IPS DF 19.7 (cell line): Measurements from ENCODE around the gene FAM236B.
"Not testable (repeated sequence)": the region's sequence is repeated elsewhere in the genome, so short reads cannot be mapped to it uniquely, and the experiment has no call there.

Experiments
- DNase-seq: peaks from one replicate; pipeline ENCODE4 v3.0.0-alpha.2; 2013; ENCODE audit warnings: low read depth, low spot score

The FAM236B gene

GRCh38 chrX:72782560-72782959 lies at the start of gene FAM236B:
FAM236B (minus strand) TSS chrX:72782660; CDS start chrX:72782560, 100 bp downstream.
- DNase-seq = not testable (repeated sequence)

GRCh38 chrX:72830701-72831100 lies 48.2 kb upstream of the FAM236B start:
- not testable (repeated sequence) for DNase-seq

GRCh38 chrX:72808110-72808509 lies 25.6 kb upstream of the FAM236B start, which contains the start of gene FAM236D:
FAM236D (minus strand) TSS chrX:72808210; CDS start chrX:72808110, 100 bp downstream.
- not testable (repeated sequence) for DNase-seq

GRCh38 chrX:72790390-72790789 lies 7.9 kb upstream of the FAM236B start:
- DNase-seq = not testable (repeated sequence)

- not testable (repeated sequence) for DNase-seq
These were observed 5.7 kb upstream of the FAM236B start for GRCh38 chrX:72788142-72788541.

- DNase-seq = not testable (repeated sequence)
These were observed 1.5 kb upstream of the FAM236B start for GRCh38 chrX:72783964-72784363.

- not testable (repeated sequence) for DNase-seq
These were observed 991 bp upstream of the FAM236B start for GRCh38 chrX:72783365-72783936.

GRCh38 chrX:72778146-72778545 lies 4.3 kb downstream of the FAM236B start:
- not testable (repeated sequence) for DNase-seq

- DNase-seq = not testable (repeated sequence)
These were observed 5.0 kb downstream of the FAM236B start for GRCh38 chrX:72777467-72777790.

GRCh38 chrX:72776653-72777466 lies 5.6 kb downstream of the FAM236B start, which contains the start of gene DMRTC1B:
DMRTC1B (plus strand) TSS chrX:72776890; CDS start chrX:72845136, 68,246 bp downstream.
- not testable (repeated sequence) for DNase-seq

- DNase-seq = not testable (repeated sequence)
These were observed 22.0 kb downstream of the FAM236B start for GRCh38 chrX:72760454-72760853.

- not testable (repeated sequence) for DNase-seq
These were observed 33.9 kb downstream of the FAM236B start for GRCh38 chrX:72748545-72748944.

- DNase-seq = not testable (repeated sequence)
These were observed 36.9 kb downstream of the FAM236B start for GRCh38 chrX:72745546-72745945.

GRCh38 chrX:72735561-72735960 lies 46.9 kb downstream of the FAM236B start:
- no peak for DNase-seq

- DNase-seq = not testable (repeated sequence)
These were observed 48.8 kb downstream of the FAM236B start for GRCh38 chrX:72733636-72734035.
